ENCODE results near the gene ANKRD63. TPM values are rescaled to one million over a fixed set of nuclear protein-coding genes. Genes with fewer than 3 reads are reported as not detected.

The ANKRD63 gene
- polyA plus RNA-seq, 1 of the 3 experiments (the other 2 are of a cell fraction) = not detected

- Histone ChIP-seq H3K4me3 (ENCODE audit: low read depth in 2 of 2, low read length in 1 of 2) (no peak overlapping the region), H3K27me3 (ENCODE audit: insufficient read depth) (no peaks in the 10 kb centered on the region), H2AFZ (ENCODE audit: low read depth) (no peak overlapping the region), H3K27ac (ENCODE audit: low read depth in 2 of 2, low read length in 1 of 2) (no peak overlapping the region), H3K79me2 (ENCODE audit: insufficient read depth) (no peaks in the 10 kb centered on the region), H3K4me2 (no peak overlapping the region), H3K9ac (no peak overlapping the region), H4K20me1 (ENCODE audit: insufficient read depth) (no peaks in the 10 kb centered on the region), H3K9me3 (no peaks in the 10 kb centered on the region), H3K4me1 (ENCODE audit: control insufficient read depth in 1 of 2, insufficient read depth in 2 of 2, low read depth in 1 of 2, low read length in 1 of 2) (no peaks in the 10 kb centered on the region; a peak in 1 of 4 replicates), H3K36me3 (replicated peaks in 1 of 2; ENCODE audit: control insufficient read depth in 1 of 2, insufficient read depth in 2 of 2, low read length in 1 of 2) (no peaks in the 10 kb centered on the region), H3F3A (replicated peaks; ENCODE audit: insufficient read depth) (peaks cover 9% of the 10 kb centered on the region), H3K9me2 (no peaks in the 10 kb centered on the region)
- CTCF ChIA-PET = interaction anchor here (0.9 to 25.6 kb wide), 8 partner anchors 9 to 221 kb away, joined by 4 to 868 read pairs (median 32); partner anchors contain the start of gene PAK6
- DNase-seq = no peak
- TF ChIP-seq JUND (IDR thresholded peaks at IDR 0.05) (no peak), RXRA (IDR thresholded peaks at IDR 0.05; ENCODE audit: borderline replicate concordance, low read depth) (no peak)
- 86% methylated on average over 11 of the region's 16 CpGs for WGBS (ENCODE audit: low lambda C conversion rate)
- POLR2A ChIA-PET = interaction anchor here (1.4 kb wide), 1 partner anchor 14 kb away, joined by 3 read pairs; no protein-coding TSS in a partner anchor
Observed at GRCh38 chr15:40264321-40265153, 18.3 kb downstream of the ANKRD63 start.

GRCh38 chr15:40263024-40263754 is 19.7 kb downstream of the ANKRD63 start:
- H3K36me3 ChIP-seq (replicated peaks in 1 of 2; ENCODE audit: control insufficient read depth in 1 of 2, insufficient read depth in 2 of 2, low read length in 1 of 2) = no peaks in the 10 kb centered on the region
- H3K4me3 ChIP-seq (ENCODE audit: low read depth in 2 of 2, low read length in 1 of 2) = no peak overlapping the region
- WGBS (ENCODE audit: low lambda C conversion rate) = 71% methylated on average over 11 of the region's 12 CpGs
- H3K9me2 ChIP-seq = no peaks in the 10 kb centered on the region
- H4K20me1 ChIP-seq (ENCODE audit: insufficient read depth) = no peaks in the 10 kb centered on the region
- peak overlapping the region; percentile 13; the same call in 1 of the 2 replicates for H3K4me2 ChIP-seq
- H3K9me3 ChIP-seq = no peaks in the 10 kb centered on the region
- TF ChIP-seq PBX3 (IDR thresholded peaks at IDR 0.05) (no peak), NFIC (IDR thresholded peaks at IDR 0.05; ENCODE audit: borderline replicate concordance) (peak; percentile 21; the same call in 1 of the 2 replicates), MEF2A (IDR thresholded peaks at IDR 0.05; ENCODE audit: borderline replicate concordance, low read depth) (no peak), MAX (IDR thresholded peaks at IDR 0.05; ENCODE audit: low read depth) (peak; percentile 30; the same call in 1 of the 2 replicates), IRF3 (IDR thresholded peaks at IDR 0.05; ENCODE audit: low read depth, low read length) (no peak), FOSL2 (IDR thresholded peaks at IDR 0.05; ENCODE audit: borderline replicate concordance, low read depth) (peak; percentile 38; the same call in 1 of the 2 replicates), GABPA (IDR thresholded peaks at IDR 0.05; ENCODE audit: low read depth) (no peak), FOXM1 (IDR thresholded peaks at IDR 0.05; ENCODE audit: low read depth) (no peak), JUND (IDR thresholded peaks at IDR 0.05) (peak; percentile 14; the same call in 1 of the 2 replicates), GATA2 (CRISPR knock-in tag; IDR thresholded peaks at IDR 0.05) (no peak)
- no peak overlapping the region; the same call in 1 of the 2 replicates for H2AFZ ChIP-seq (ENCODE audit: low read depth)
- DNase-seq = no peak
- no peaks in the 10 kb centered on the region for H3K79me2 ChIP-seq (ENCODE audit: insufficient read depth)
- peaks cover 9% of the 10 kb centered on the region for H3F3A ChIP-seq (replicated peaks; ENCODE audit: insufficient read depth)
- peak overlapping the region in 1 of 2 experiments; percentile 46; a peak in 1 of 4 replicates for H3K27ac ChIP-seq (ENCODE audit: low read depth in 2 of 2, low read length in 1 of 2)
- POLR2A ChIA-PET = no interaction called here
- no peaks in the 10 kb centered on the region for H3K27me3 ChIP-seq (ENCODE audit: insufficient read depth)
- H3K4me1 ChIP-seq (ENCODE audit: control insufficient read depth in 1 of 2, insufficient read depth in 2 of 2, low read depth in 1 of 2, low read length in 1 of 2) = no peaks in the 10 kb centered on the region; a peak in 1 of 4 replicates
- no peak overlapping the region for H3K9ac ChIP-seq
- CTCF ChIA-PET = interaction anchor here (1.2 to 25.6 kb wide), 7 partner anchors 10 to 219 kb away, joined by 3 to 868 read pairs (median 61); partner anchors contain the start of gene PAK6

All from SK-N-SH (cell line).